Measurements from ENCODE around the gene KLHL35. TPM values are rescaled to one million over a fixed set of nuclear protein-coding genes. Genes with fewer than 3 reads are reported as not detected.

The KLHL35 gene
- total RNA-seq, 4 donors from 2014 or later: 0.97 to 5.1 (median 2.1) TPM

DNA sequence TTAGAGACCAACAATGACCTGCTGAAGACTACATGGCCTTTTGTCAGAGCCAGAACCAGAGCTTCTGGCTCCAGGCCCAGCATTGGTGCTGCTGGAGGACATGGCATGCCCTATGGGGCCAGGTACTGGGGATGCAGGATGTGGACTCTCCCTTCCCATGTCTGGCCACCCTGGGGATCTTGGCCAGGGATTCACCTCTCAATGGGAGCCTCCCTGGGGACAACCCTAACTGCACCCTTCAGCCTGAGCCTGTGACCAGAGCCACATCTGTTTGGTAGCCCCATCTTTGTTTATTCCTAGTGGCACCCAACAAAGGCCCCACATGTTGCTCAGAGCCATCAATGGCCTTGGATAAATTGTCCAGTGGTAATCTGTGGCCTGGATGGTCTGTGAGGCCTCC is 5.8 kb downstream of the KLHL35 start:
- Histone ChIP-seq H3K4me1 (peaks cover 34% of the 10 kb centered on the region), H3K27ac (no peak overlapping the region), H3K27me3 (peaks cover 28% of the 10 kb centered on the region), H3K36me3 (peaks cover 15% of the 10 kb centered on the region), H3K4me3 (no peak overlapping the region), H3K9me3 (no peaks in the 10 kb centered on the region)
- DNase-seq (ENCODE audit: low spot score in 2 of 2): no peak
- TF ChIP-seq POLR2A (IDR thresholded peaks at IDR 0.05): no peak
- TF ChIP-seq, protein P1, sequence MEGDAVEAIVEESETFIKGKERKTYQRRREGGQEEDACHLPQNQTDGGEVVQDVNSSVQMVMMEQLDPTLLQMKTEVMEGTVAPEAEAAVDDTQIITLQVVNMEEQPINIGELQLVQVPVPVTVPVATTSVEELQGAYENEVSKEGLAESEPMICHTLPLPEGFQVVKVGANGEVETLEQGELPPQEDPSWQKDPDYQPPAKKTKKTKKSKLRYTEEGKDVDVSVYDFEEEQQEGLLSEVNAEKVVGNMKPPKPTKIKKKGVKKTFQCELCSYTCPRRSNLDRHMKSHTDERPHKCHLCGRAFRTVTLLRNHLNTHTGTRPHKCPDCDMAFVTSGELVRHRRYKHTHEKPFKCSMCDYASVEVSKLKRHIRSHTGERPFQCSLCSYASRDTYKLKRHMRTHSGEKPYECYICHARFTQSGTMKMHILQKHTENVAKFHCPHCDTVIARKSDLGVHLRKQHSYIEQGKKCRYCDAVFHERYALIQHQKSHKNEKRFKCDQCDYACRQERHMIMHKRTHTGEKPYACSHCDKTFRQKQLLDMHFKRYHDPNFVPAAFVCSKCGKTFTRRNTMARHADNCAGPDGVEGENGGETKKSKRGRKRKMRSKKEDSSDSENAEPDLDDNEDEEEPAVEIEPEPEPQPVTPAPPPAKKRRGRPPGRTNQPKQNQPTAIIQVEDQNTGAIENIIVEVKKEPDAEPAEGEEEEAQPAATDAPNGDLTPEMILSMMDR (IDR thresholded peaks at IDR 0.05): no peak
- no peak for TF ChIP-seq EP300 (IDR thresholded peaks at IDR 0.05)
- TF ChIP-seq POLR2AphosphoS5 (IDR thresholded peaks at IDR 0.05): no peak

DNA sequence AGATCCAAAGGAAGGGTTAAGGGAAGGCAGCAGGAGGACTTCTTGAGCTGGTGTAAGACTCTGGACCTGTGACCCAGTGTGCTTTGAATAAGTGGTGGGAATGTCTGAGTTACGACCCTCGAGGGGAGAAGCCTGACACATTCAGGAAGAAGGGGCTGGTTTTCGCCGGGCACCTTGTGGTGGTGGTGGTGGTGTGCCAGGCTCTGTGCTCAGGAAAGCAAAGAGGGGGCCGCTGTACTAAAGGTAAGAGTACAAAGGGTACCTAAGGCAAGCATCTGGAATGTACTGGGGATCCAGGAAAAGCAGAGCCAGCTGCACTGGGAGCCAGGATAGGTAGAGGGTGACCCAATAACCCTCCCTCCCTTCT is 6.3 kb downstream of the KLHL35 start:
- H3K36me3 ChIP-seq: peaks cover 20% of the 10 kb centered on the region
- whole genome bisulfite sequencing: 96% methylated on average over 5 of the region's 5 CpGs
- DNase-seq (ENCODE audit: low spot score in 2 of 2): no peak
- peaks cover 23% of the 10 kb centered on the region for H3K27me3 ChIP-seq
- TF ChIP-seq POLR2A (IDR thresholded peaks at IDR 0.05): no peak
- TF ChIP-seq EP300 (IDR thresholded peaks at IDR 0.05): no peak
- no peak for TF ChIP-seq POLR2AphosphoS5 (IDR thresholded peaks at IDR 0.05)
- TF ChIP-seq, protein P1 (IDR thresholded peaks at IDR 0.05): no peak
- H3K4me3 ChIP-seq: no peak overlapping the region
- H3K27ac ChIP-seq: no peak overlapping the region
- H3K4me1 ChIP-seq: peaks cover 29% of the 10 kb centered on the region
- H3K9me3 ChIP-seq: no peaks in the 10 kb centered on the region

DNA sequence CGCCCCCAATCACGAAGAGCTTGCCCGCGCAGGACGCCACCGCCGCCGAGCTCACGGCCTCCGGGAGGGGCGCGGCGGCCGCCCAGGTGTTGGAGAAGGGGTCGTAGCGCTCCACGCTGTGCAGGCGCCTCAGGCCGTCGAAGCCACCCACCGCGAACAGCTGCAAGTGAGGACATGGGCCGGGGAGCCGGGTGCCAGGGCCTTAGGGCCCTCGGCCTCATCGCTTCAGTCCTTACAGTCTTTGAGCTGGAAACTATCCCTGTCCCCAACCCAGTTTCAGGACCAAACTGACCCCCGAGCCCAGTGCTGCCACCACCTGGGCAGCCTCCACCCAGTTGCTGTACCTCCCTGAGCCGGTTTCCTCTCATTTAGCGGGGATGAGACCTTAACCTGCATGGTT is 7.6 kb downstream of the KLHL35 start:
- Histone ChIP-seq H3K9me3 (no peaks in the 10 kb centered on the region), H3K4me3 (no peak overlapping the region), H3K36me3 (peaks cover 22% of the 10 kb centered on the region), H3K27ac (no peak overlapping the region), H3K27me3 (peaks cover 12% of the 10 kb centered on the region), H3K4me1 (peaks cover 17% of the 10 kb centered on the region)
- DNase-seq (ENCODE audit: low spot score in 2 of 2): no peak
- TF ChIP-seq POLR2A (IDR thresholded peaks at IDR 0.05): no peak
- WGBS: 85% methylated on average over 4 of the region's 29 CpGs

DNA sequence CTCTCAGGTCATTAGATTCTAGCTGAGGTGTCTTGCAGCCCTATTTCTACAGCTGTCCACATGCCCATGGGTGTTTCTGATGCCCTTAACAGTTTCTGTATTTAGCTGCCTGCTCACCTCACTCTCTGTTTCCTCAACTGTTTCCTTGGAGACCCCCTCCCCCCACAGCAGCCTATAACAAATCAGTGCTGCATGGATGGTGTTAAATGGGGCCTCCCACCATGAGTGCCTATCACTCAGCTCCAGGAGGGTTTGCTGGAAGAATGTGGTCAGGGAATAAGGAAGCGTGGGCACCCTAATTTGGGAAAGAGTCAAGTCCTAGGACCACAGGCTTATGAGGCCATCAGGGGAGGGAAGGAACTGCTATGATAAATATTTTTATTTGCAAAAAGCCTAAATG is 8.6 kb downstream of the KLHL35 start:
- DNase-seq (ENCODE audit: low spot score in 2 of 2): no peak
- Histone ChIP-seq H3K9me3 (no peaks in the 10 kb centered on the region), H3K4me1 (peaks cover 8% of the 10 kb centered on the region), H3K27me3 (peaks cover 7% of the 10 kb centered on the region), H3K36me3 (peaks cover 22% of the 10 kb centered on the region), H3K4me3 (no peak overlapping the region), H3K27ac (no peak overlapping the region)
- no peak for TF ChIP-seq EP300 (IDR thresholded peaks at IDR 0.05)
- no peak for TF ChIP-seq POLR2AphosphoS5 (IDR thresholded peaks at IDR 0.05)
- TF ChIP-seq, protein P1 (IDR thresholded peaks at IDR 0.05): no peak
- TF ChIP-seq POLR2A (IDR thresholded peaks at IDR 0.05): no peak
- WGBS: 100% methylated on average over 1 of the region's 1 CpG

DNA sequence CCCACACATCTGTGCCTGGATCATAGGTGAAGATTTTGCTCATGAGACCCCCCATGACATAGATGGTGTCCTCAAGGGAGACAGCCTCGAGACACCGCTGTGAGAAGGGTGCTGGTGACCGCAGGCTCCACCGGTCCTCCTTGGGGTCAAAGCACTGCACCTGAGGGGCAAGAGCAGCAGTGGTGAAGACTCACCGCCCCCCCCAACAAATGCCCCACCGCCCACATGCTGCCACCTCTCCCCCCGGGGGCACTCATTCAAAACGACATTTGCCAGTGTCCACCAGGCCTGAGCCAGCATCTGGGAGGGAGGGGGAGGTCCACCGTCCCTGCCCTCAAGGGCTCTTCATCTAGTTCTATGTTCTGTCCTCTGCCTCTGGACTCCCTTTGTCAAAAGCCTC is 9.3 kb downstream of the KLHL35 start:
- Histone ChIP-seq H3K9me3 (no peaks in the 10 kb centered on the region), H3K27me3 (peaks cover 2% of the 10 kb centered on the region), H3K36me3 (peaks cover 22% of the 10 kb centered on the region), H3K27ac (no peak overlapping the region), H3K4me1 (peaks cover 4% of the 10 kb centered on the region), H3K4me3 (no peak overlapping the region)
- TF ChIP-seq, protein P1 (IDR thresholded peaks at IDR 0.05): no peak
- no peak for TF ChIP-seq POLR2A (IDR thresholded peaks at IDR 0.05)
- no peak for TF ChIP-seq EP300 (IDR thresholded peaks at IDR 0.05)
- no peak for TF ChIP-seq POLR2AphosphoS5 (IDR thresholded peaks at IDR 0.05)
- DNase-seq (ENCODE audit: low spot score in 2 of 2): no peak
- WGBS: 77% methylated on average over 6 of the region's 9 CpGs
